Measurements from ENCODE around the gene MAP3K19. TPM values are rescaled to one million over a fixed set of nuclear protein-coding genes. Genes with fewer than 3 reads are reported as not detected.

MAP3K19 gene
- total RNA-seq, 1 donor from 2014 or later, result not detected

DNA sequence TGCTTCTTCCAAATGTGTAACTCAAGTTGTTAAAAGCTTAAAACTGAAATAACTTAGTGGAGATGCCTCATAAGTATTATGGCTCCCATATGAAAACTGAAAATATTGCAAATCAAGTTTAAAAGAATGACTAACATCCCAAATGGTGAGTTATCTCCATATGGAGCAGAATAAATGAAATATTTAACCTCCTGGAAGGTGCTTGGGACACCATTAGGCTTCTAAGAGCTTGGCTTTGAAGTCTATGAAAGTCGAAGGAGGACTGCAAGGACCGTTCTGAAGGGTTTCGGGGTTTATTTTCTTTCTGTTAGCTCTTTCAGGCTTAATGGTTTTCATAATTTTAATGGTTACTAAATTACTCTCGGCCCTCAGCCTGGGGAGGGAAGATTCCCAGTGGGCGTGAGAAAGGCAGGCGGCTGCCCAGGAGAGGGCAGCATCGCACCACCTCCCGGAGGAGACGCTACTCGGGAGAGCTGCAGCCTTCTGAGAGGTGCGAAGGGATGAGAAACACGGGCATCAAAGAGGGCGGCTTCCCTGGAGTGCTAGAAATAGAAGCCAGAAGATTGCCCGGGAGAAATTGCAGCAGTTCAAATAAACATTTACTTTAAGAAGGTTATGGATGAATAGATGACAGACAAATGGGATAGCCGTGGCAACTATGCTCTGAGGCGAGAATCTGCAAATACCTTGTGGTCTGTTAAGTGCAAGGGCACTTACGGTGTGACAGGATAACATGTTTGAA lies 43.1 kb downstream of the MAP3K19 start:
- H3K27me3 ChIP-seq (ENCODE audit: insufficient read depth, low read length), result peaks cover 4% of the 10 kb centered on the region
- H3K4me3 ChIP-seq (ENCODE audit: insufficient read depth, low read depth, low read length), result no peak overlapping the region
- H4K20me1 ChIP-seq (ENCODE audit: insufficient read depth, low read length), result no peaks in the 10 kb centered on the region
- H3K9me3 ChIP-seq (ENCODE audit: insufficient read depth, low read depth, low read length), result no peaks in the 10 kb centered on the region
- peak overlapping the region; percentile 5 for H3K4me3 Mint-ChIP-seq (ENCODE audit: unreplicated experiment)
- H3K4me2 ChIP-seq (ENCODE audit: low read length), result peak overlapping the region; percentile 28
- H3K27ac Mint-ChIP-seq (ENCODE audit: unreplicated experiment), result no peak overlapping the region
- FAIRE-seq (peak; percentile 45), DNase-seq (ENCODE audit: low read depth) (peak; percentile 20)
- no peaks in the 10 kb centered on the region for H3K79me2 ChIP-seq (ENCODE audit: insufficient read depth, low read length)
- no peaks in the 10 kb centered on the region for H3K9me3 Mint-ChIP-seq (ENCODE audit: unreplicated experiment)
- no peaks in the 10 kb centered on the region for H3K36me3 Mint-ChIP-seq (ENCODE audit: low read depth, unreplicated experiment)
- no peak overlapping the region for H3K9ac ChIP-seq (ENCODE audit: low read length)
- no peak overlapping the region for H3K27ac ChIP-seq (ENCODE audit: low read depth, low read length)
- peak overlapping the region; percentile 47 for H2AFZ ChIP-seq (ENCODE audit: low read depth, low read length)
- no peaks in the 10 kb centered on the region for H3K36me3 ChIP-seq (ENCODE audit: insufficient read depth, low read length)
- H3K4me1 ChIP-seq (ENCODE audit: insufficient read depth, low read length), result no peaks in the 10 kb centered on the region
- TF ChIP-seq, protein P1, sequence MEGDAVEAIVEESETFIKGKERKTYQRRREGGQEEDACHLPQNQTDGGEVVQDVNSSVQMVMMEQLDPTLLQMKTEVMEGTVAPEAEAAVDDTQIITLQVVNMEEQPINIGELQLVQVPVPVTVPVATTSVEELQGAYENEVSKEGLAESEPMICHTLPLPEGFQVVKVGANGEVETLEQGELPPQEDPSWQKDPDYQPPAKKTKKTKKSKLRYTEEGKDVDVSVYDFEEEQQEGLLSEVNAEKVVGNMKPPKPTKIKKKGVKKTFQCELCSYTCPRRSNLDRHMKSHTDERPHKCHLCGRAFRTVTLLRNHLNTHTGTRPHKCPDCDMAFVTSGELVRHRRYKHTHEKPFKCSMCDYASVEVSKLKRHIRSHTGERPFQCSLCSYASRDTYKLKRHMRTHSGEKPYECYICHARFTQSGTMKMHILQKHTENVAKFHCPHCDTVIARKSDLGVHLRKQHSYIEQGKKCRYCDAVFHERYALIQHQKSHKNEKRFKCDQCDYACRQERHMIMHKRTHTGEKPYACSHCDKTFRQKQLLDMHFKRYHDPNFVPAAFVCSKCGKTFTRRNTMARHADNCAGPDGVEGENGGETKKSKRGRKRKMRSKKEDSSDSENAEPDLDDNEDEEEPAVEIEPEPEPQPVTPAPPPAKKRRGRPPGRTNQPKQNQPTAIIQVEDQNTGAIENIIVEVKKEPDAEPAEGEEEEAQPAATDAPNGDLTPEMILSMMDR (IDR thresholded peaks at IDR 0.05; ENCODE audit: insufficient read depth, low read depth, low read length), result peak; percentile 92
- no peak for TF ChIP-seq EZH2 (IDR thresholded peaks at IDR 0.05; ENCODE audit: insufficient read depth, low read length)
- H3K4me1 Mint-ChIP-seq (ENCODE audit: low read depth, unreplicated experiment), result no peaks in the 10 kb centered on the region
- H3K27me3 Mint-ChIP-seq (ENCODE audit: low read depth, unreplicated experiment), result peaks cover 15% of the 10 kb centered on the region

- Mint-ChIP-seq H3K36me3 (ENCODE audit: low read depth, unreplicated experiment) (no peaks in the 10 kb centered on the region), H3K27ac (ENCODE audit: unreplicated experiment) (no peak overlapping the region), H3K4me1 (ENCODE audit: low read depth, unreplicated experiment) (no peaks in the 10 kb centered on the region), H3K27me3 (ENCODE audit: low read depth, unreplicated experiment) (peaks cover 15% of the 10 kb centered on the region), H3K9me3 (ENCODE audit: unreplicated experiment) (no peaks in the 10 kb centered on the region), H3K4me3 (ENCODE audit: unreplicated experiment) (no peak overlapping the region)
- Histone ChIP-seq H4K20me1 (ENCODE audit: insufficient read depth, low read length) (no peaks in the 10 kb centered on the region), H3K4me1 (ENCODE audit: insufficient read depth, low read length) (no peaks in the 10 kb centered on the region), H3K4me2 (ENCODE audit: low read length) (no peak overlapping the region), H3K27ac (ENCODE audit: low read depth, low read length) (no peak overlapping the region), H3K79me2 (ENCODE audit: insufficient read depth, low read length) (no peaks in the 10 kb centered on the region), H3K4me3 (ENCODE audit: insufficient read depth, low read depth, low read length) (no peak overlapping the region), H3K9me3 (ENCODE audit: insufficient read depth, low read depth, low read length) (no peaks in the 10 kb centered on the region), H2AFZ (ENCODE audit: low read depth, low read length) (no peak overlapping the region), H3K27me3 (ENCODE audit: insufficient read depth, low read length) (peaks cover 4% of the 10 kb centered on the region), H3K36me3 (ENCODE audit: insufficient read depth, low read length) (no peaks in the 10 kb centered on the region), H3K9ac (ENCODE audit: low read length) (no peak overlapping the region)
- TF ChIP-seq, protein P1 (IDR thresholded peaks at IDR 0.05; ENCODE audit: insufficient read depth, low read depth, low read length), result no peak
- TF ChIP-seq EZH2 (IDR thresholded peaks at IDR 0.05; ENCODE audit: insufficient read depth, low read length), result no peak
- DNase-seq (ENCODE audit: low read depth), result no peak
- no peak for FAIRE-seq
Observed at GRCh38 chr2:135002836-135003235, 44.4 kb downstream of the MAP3K19 start.

DNA sequence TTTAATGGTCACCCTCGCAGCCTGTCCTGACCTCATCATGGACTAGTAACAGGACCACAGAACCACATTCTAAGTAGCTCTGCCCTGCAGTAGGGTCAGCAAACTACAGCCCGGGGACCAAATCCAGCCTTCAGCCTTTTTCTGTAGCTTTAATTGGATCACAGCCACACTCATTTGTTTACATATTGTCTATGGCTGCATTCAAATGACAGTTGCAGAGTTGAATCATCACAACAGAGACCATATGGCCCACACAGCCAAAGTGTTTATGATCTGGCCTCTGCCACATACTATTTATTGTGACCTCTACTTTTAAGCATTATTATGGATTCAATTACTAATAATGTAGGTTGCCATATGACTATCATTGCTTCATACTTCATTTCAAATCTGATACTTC lies 47.7 kb downstream of the MAP3K19 start:
- H3K27ac Mint-ChIP-seq (ENCODE audit: unreplicated experiment), result no peak overlapping the region
- H3K36me3 Mint-ChIP-seq (ENCODE audit: low read depth, unreplicated experiment), result no peaks in the 10 kb centered on the region
- Histone ChIP-seq H3K4me2 (ENCODE audit: low read length) (no peak overlapping the region), H3K36me3 (ENCODE audit: insufficient read depth, low read length) (no peaks in the 10 kb centered on the region), H3K27ac (ENCODE audit: low read depth, low read length) (no peak overlapping the region), H3K4me3 (ENCODE audit: insufficient read depth, low read depth, low read length) (no peak overlapping the region), H4K20me1 (ENCODE audit: insufficient read depth, low read length) (no peaks in the 10 kb centered on the region), H3K27me3 (ENCODE audit: insufficient read depth, low read length) (peaks cover 2% of the 10 kb centered on the region), H3K79me2 (ENCODE audit: insufficient read depth, low read length) (no peaks in the 10 kb centered on the region), H3K4me1 (ENCODE audit: insufficient read depth, low read length) (no peaks in the 10 kb centered on the region), H3K9ac (ENCODE audit: low read length) (no peak overlapping the region), H2AFZ (ENCODE audit: low read depth, low read length) (no peak overlapping the region), H3K9me3 (ENCODE audit: insufficient read depth, low read depth, low read length) (no peaks in the 10 kb centered on the region)
- H3K4me1 Mint-ChIP-seq (ENCODE audit: low read depth, unreplicated experiment), result no peaks in the 10 kb centered on the region
- peaks cover 4% of the 10 kb centered on the region for H3K27me3 Mint-ChIP-seq (ENCODE audit: low read depth, unreplicated experiment)
- TF ChIP-seq EZH2 (IDR thresholded peaks at IDR 0.05; ENCODE audit: insufficient read depth, low read length), result no peak
- TF ChIP-seq, protein P1 (IDR thresholded peaks at IDR 0.05; ENCODE audit: insufficient read depth, low read depth, low read length), result no peak
- DNase-seq (ENCODE audit: low read depth) (no peak), FAIRE-seq (no peak)
- H3K9me3 Mint-ChIP-seq (ENCODE audit: unreplicated experiment), result no peaks in the 10 kb centered on the region
- H3K4me3 Mint-ChIP-seq (ENCODE audit: unreplicated experiment), result no peak overlapping the region
